Aorta (tissue), 5 donors: ENCODE data around the gene MINDY2. TPM values are rescaled to one million over a fixed set of nuclear protein-coding genes. Genes with fewer than 3 reads are reported as not detected.
A peak's percentile ranks its signal among the peaks of the same experiment; 100 is the strongest.

Source experiments
- ATAC-seq: fragments of 200-7000 bp; cut with Tn5 transposase; one replicate; pipeline ENCODE4 v1.9.1; 2022; ENCODE audit warnings: moderate library complexity; ENCODE audit not compliant: low FRiP score
- DNase-seq, 2 donors: peaks; one replicate each; pipeline ENCODE4 v3.0.0-alpha.2; 2020
- H3K27ac ChIP-seq, 2 donors: one replicate each; pipeline ENCODE4 v1.5.1; 2013; ENCODE audit warnings: low read length in 2 of 2, mild to moderate bottlenecking in 2 of 2, moderate library complexity in 2 of 2, control low read depth in 1 of 2, inconsistent platforms in 1 of 2, low read depth in 1 of 2
- H3K27me3 ChIP-seq, 2 donors: one replicate each; pipeline ENCODE4 v1.6.1; 2013; ENCODE audit warnings: control low read depth in 1 of 2, low read length in 1 of 2, mild to moderate bottlenecking in 1 of 2, moderate library complexity in 1 of 2; ENCODE audit not compliant: insufficient read depth in 2 of 2, control insufficient read depth in 1 of 2
- H3K36me3 ChIP-seq, 2 donors: one replicate each; pipeline ENCODE4 v1.6.1; 2013; ENCODE audit warnings: control low read depth in 1 of 2, low read length in 1 of 2, mild to moderate bottlenecking in 1 of 2; ENCODE audit not compliant: insufficient read depth in 2 of 2, control insufficient read depth in 1 of 2
- H3K4me1 ChIP-seq, 2 donors: one replicate each; pipeline ENCODE4 v1.6.1; 2013; ENCODE audit warnings: low read length in 2 of 2, control low read depth in 1 of 2, mild to moderate bottlenecking in 1 of 2, moderate library complexity in 1 of 2; ENCODE audit not compliant: insufficient read depth in 2 of 2, control insufficient read depth in 1 of 2
- H3K4me3 ChIP-seq, 2 donors: one replicate each; pipeline ENCODE4 v1.5.1; 2013; ENCODE audit warnings: low read length in 2 of 2, control low read depth in 1 of 2, mild to moderate bottlenecking in 1 of 2
- H3K9me3 ChIP-seq: one replicate; pipeline ENCODE4 v1.6.1; 2013; ENCODE audit warnings: mild to moderate bottlenecking, low read length; ENCODE audit not compliant: control insufficient read depth
- WGBS, 2 donors: extraction: QIAGEN DNeasy Blood & Tissue Kit; methylation state at CpG; one replicate each; pipeline ENCODE4 v1.1.7; 2013; 5-methylcytosine and 5-hydroxymethylcytosine counted together
- intact Hi-C, 2 donors: fragments of 100-400 bp; cut with DNase I; formaldehyde crosslinking; loops; one replicate each; pipeline versions ENCODE4 v1.14.2 to v1.15.0; 2022
- long read RNA-seq, 2 donors: library from polyadenylated mRNA; unstranded; transcript quantifications; one replicate each; pipeline ENCODE4 v2.0.0, GENCODE V29; 2020 to 2021
- polyA plus RNA-seq, 2 donors: library from polyadenylated mRNA; stranded (reverse); fragments of 200-250 nt; gene quantifications; one replicate each; pipeline ENCODE4 v1.2.3, GENCODE V29; 2013
- total RNA-seq, 2 donors: library from RNA; stranded (reverse); fragmentation: NEBNext Ultra II Directional; extraction: Animal tissue kit (Norgen Biotek cat#: 25700); gene quantifications; one replicate each; pipeline ENCODE4 v1.2.1, GENCODE V29; 2021
- donor health status: healthy with polysubstance abuse.
- donor health status: Bipolar disorder and iron deficiency.
- donor health status: DM: no; HTN: no; CAD: no.
- donor health status: DM: no; HTN: no; CAD: no.
- donor health status: DM: yes; HTN: yes; CAD: no.

Gene MINDY2, protein sequence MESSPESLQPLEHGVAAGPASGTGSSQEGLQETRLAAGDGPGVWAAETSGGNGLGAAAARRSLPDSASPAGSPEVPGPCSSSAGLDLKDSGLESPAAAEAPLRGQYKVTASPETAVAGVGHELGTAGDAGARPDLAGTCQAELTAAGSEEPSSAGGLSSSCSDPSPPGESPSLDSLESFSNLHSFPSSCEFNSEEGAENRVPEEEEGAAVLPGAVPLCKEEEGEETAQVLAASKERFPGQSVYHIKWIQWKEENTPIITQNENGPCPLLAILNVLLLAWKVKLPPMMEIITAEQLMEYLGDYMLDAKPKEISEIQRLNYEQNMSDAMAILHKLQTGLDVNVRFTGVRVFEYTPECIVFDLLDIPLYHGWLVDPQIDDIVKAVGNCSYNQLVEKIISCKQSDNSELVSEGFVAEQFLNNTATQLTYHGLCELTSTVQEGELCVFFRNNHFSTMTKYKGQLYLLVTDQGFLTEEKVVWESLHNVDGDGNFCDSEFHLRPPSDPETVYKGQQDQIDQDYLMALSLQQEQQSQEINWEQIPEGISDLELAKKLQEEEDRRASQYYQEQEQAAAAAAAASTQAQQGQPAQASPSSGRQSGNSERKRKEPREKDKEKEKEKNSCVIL
- total RNA-seq: 10 to 100 TPM; 46.3 to 48.0 TPM
- 10 to 100 TPM; 10.1 to 10.5 TPM for polyA plus RNA-seq
- long read RNA-seq, donor 1, full-length matches to known transcripts: 386 of 471 reads
- long read RNA-seq, donor 1, partial matches to known transcripts: 8 of 471 reads
- long read RNA-seq, donor 1, other reads (novel, unspliced or antisense): 77 of 471 reads
- long read RNA-seq, donor 2, full-length matches to known transcripts: 28 of 60 reads
- long read RNA-seq, donor 2, partial matches to known transcripts: 10 of 60 reads
- long read RNA-seq, donor 2, other reads (novel, unspliced or antisense): 22 of 60 reads

DNA sequence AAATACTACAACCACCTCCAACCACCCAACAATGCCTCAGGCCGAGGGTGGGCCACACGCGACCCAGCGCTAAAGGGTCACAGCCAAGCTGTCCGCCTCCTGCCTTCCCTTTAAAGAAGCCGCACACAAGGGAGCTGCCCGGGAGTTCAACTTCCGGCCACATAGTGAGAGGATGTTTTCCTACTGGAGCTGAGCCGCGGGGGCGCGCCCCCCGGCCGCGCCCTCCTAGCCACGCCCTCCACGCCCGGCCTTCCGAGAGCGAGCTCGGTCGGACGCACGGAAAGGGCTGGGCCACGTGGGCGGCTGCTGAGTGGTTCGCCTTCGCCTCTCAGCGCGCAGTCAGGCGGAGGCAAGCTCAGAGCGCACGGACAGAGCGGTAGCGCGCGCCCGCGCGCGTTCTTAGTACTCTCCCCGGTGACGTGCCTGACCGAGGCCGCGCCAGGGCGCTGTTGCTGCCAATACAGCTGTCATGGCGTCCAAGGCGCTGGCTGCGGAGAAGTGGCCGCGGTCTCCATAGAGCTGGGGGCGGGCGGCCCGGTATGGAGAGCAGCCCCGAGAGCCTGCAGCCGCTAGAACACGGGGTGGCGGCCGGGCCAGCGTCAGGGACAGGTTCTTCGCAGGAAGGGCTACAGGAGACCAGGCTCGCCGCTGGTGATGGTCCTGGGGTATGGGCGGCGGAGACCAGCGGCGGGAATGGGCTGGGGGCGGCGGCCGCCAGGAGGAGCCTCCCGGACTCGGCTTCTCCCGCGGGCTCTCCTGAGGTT, at the start of gene MINDY2:
Gene MINDY2 (plus strand): TSS at position 446 of the 764 bp plus-strand sequence. CDS start 94 bp downstream, at position 540.
- intact Hi-C loops: loop anchor here (2.0 to 10.0 kb wide), 3 partner anchors 20 to 164 kb away; partner anchors contain the start of genes ADAM10 (in 1 of the 2) and SLTM (in 1 of the 2)
- Histone ChIP-seq H3K36me3 (no peaks in the 10 kb centered on the region), H3K9me3 (no peaks in the 10 kb centered on the region), H3K4me3 (peak within 1 kb of the TSS; percentile 63 to 76), H3K4me1 (no peaks in the 10 kb centered on the region), H3K27ac (peak within 1 kb of the TSS; percentile 44 to 89), H3K27me3 (no peaks in the 10 kb centered on the region)
- WGBS, 2 donors: 0 to 1% methylated on average over 58 to 75 of the region's 75 CpGs
- DNase-seq: peak; percentile 99 to 100
- peak; percentile 99 for ATAC-seq

DNA sequence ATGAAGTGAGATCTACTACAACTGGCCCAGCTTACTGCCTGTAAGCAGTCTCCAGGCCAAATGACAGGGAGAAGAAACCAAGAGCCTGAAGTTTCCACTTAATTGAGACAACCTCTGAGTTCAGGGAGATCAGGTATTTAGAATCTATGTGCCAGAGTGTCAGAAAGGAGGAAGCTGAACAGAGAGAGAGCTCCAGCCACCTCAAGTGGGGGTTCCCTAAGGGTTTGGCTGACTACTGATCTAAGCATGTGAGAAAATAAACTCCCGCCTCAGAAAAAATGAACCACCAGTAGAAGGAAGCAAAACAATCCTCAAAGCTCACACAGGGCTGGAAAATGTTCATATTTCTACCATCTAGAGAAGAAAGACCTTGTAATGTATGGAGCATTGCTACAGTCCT, 46.6 kb upstream of the MINDY2 start:
- 15 to 29% methylated on average over 1 of the region's 1 CpG for WGBS, 2 donors
- intact Hi-C loops: no loop called here
- no peaks in the 10 kb centered on the region for H3K4me1 ChIP-seq

DNA sequence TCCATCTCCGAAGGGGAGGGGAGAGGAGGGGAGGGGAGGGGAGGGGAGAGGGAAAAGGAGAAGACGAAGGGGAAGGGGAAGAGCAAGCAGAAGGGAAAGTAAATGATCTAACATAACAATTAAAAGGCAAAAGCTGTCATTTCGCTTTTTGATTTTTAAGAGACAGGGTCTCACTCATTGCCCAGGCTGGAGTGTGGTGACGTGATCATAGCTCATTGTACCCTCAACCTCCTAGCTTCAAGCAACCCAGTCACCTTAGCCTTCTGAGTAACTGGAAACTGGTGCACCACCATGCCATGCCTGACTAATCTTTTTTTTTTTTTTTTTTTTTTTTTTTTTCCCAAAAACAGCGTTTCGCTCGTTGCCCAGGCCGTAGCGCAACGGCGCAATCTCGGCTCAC, 44.2 kb upstream of the MINDY2 start:
- Histone ChIP-seq H3K36me3 (no peaks in the 10 kb centered on the region), H3K27me3 (no peaks in the 10 kb centered on the region), H3K4me3 (no peak overlapping the region), H3K4me1 (no peaks in the 10 kb centered on the region), H3K27ac (no peak overlapping the region), H3K9me3 (no peaks in the 10 kb centered on the region)
- no peak for ATAC-seq
- intact Hi-C loops: no loop called here
- DNase-seq: no peak
- 94 to 95% methylated on average over 12 of the region's 12 CpGs for WGBS, 2 donors

More for the DNA sequence above, 46.6 kb upstream of the MINDY2 start:
- no peaks in the 10 kb centered on the region for H3K27me3 ChIP-seq
- DNase-seq: no peak
- no peaks in the 10 kb centered on the region for H3K9me3 ChIP-seq
- ATAC-seq: peak; percentile 54
- no peak overlapping the region for H3K4me3 ChIP-seq
- H3K36me3 ChIP-seq: no peaks in the 10 kb centered on the region
- H3K27ac ChIP-seq: no peak overlapping the region

DNA sequence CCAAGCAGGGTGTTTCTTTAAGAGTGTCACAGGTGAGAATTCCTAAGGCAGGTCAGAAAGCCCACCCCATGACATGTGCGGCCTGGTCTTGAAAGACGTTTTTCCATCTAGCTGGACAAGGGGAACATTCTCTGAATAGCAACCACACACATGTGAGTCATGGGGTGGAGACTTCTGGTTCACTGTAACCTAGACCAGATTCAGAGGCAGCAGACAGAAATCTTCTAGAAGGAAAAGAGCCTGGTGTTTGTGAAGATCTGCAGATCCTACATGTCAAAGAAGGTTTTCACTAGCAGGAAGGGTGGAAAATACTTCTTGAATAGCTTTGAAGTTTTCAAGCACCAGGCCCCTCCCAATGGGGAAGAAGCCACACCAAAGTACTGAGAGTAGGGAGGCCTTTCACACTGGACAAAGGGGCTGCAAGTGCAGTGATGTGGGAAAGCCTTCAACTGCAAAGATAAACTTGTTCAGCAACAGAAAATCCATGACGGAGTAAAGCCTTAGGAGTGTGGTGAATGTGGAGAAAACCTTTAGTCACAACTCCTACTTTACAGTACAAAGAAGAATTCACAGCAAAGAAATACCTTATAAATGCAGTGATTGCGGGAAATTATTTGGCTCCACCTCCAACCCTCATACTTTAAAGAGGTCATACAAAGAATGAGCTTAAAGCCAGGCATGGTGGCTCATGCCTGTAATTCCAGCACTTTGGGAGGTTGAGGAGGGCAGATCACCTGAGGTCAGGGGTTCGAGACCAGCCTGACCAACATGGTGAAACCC, 39.2 kb upstream of the MINDY2 start:
- H3K9me3 ChIP-seq: no peaks in the 10 kb centered on the region
- 63 to 64% methylated on average over 5 of the region's 5 CpGs for WGBS, 2 donors
- H3K36me3 ChIP-seq: no peaks in the 10 kb centered on the region
- peaks cover 0 to 3% of the 10 kb centered on the region in 2 donors for H3K4me1 ChIP-seq
- intact Hi-C loops: no loop called here
- H3K27me3 ChIP-seq: no peaks in the 10 kb centered on the region
- no peak overlapping the region for H3K4me3 ChIP-seq
- H3K27ac ChIP-seq: peak overlapping the region in 1 of 2 donors; percentile 64
- ATAC-seq (no peak), DNase-seq (no peak)

DNA sequence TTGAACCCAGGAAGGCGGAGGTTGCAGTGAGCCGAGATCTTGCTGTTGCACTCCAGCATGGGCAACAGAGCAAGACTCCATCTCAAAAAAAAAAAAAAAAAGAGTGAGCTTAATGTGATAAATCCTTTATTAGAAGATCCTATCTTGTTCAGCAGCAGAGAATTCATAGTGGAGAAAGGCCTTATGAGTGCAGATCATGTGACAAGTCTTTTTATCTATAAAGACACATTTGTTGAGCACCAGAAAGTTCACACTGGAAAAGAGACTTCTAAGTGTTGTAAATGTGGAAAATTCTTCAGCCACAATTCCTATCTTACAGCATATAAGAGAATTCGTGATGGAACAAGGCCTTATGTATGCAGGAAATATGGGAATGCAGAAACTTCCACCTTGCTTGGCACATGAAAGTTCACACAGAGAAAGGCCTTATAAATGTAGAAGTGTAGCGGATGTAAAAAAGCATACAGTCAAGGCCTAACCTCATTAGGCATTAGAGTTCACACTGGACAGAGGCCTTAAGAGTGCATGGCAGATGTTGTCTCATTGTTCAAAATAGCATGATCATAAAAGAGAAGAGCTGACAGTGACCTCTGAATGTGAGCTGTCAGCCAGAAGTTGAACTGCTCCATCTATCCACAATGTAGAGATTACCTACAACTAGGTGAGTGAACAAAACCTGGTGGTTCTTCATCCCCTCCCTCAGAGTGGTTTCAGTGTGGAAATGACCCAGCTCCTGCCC, 38.3 kb upstream of the MINDY2 start:
- WGBS, 2 donors: 97% methylated on average over 4 of the region's 4 CpGs
- Histone ChIP-seq H3K4me3 (no peak overlapping the region), H3K4me1 (peaks cover 0 to 3% of the 10 kb centered on the region in 2 donors), H3K27me3 (no peaks in the 10 kb centered on the region), H3K9me3 (no peaks in the 10 kb centered on the region), H3K36me3 (no peaks in the 10 kb centered on the region), H3K27ac (no peak overlapping the region)
- intact Hi-C loops: no loop called here
- no peak for ATAC-seq
- no peak for DNase-seq

DNA sequence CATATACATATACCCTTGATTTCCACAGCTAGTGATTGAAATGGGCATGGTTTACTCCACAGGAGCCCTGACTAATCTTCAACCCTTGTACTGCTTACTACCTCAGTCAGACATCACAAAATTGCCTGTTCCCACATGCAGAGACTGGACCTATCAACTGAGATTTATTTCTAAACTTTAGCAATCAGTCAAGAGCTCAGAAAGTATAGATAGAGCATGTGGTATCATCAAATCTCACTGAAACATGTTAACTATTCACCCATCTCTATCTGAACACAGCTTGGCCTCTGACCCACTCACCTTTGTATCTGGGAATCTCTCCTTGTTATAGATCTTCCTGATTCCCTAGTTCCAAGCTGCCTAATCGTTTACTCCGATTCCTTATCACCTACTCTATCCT, 36.2 kb upstream of the MINDY2 start:
- DNase-seq (no peak), ATAC-seq (no peak)
- H3K36me3 ChIP-seq: no peaks in the 10 kb centered on the region
- H3K9me3 ChIP-seq: no peaks in the 10 kb centered on the region
- H3K4me3 ChIP-seq: no peak overlapping the region
- WGBS, 2 donors: 77 to 83% methylated on average over 2 of the region's 2 CpGs
- H3K27ac ChIP-seq: no peak overlapping the region
- intact Hi-C loops: no loop called here
- peaks cover 2 to 3% of the 10 kb centered on the region in 2 donors for H3K4me1 ChIP-seq
- no peaks in the 10 kb centered on the region for H3K27me3 ChIP-seq

DNA sequence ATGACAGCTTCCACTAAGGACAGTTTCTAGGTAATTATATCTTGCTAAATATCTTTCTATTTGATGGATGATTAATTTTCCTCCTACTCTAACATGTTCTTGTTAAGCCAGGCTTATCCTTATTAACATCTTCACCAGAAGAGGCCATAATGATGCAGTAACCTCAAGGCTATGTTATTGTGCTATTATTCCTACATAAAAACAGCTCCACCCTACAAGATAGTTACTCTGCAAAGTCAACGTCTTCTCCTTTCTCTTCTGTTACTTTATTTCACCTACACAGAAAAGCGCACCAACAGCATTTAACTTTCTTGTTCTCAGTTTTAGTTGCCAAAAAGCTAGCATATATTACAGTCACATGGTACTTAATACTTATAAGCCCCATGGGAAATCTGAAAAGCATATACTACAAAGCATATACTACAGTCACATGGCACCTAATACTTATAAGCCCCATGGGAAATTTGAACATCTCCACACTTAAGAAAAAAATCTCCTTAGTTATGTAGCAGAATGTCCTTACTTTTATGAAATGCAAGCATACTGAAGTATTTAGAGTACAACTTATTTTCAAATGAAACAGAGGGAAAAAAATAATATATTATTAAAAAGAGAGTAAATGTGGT, 35.0 kb upstream of the MINDY2 start:
- peaks cover 2 to 3% of the 10 kb centered on the region in 2 donors for H3K4me1 ChIP-seq
- no peak overlapping the region for H3K4me3 ChIP-seq
- H3K27me3 ChIP-seq: no peaks in the 10 kb centered on the region
- WGBS, 2 donors: 85 to 87% methylated on average over 2 of the region's 2 CpGs
- H3K27ac ChIP-seq: no peak overlapping the region
- intact Hi-C loops: no loop called here
- DNase-seq (no peak), ATAC-seq (no peak)
- H3K36me3 ChIP-seq: no peaks in the 10 kb centered on the region
- no peaks in the 10 kb centered on the region for H3K9me3 ChIP-seq
